Natural killer cell (primary cell): Measurements from ENCODE around the gene ASIC2. TPM values are rescaled to one million over a fixed set of nuclear protein-coding genes. Genes with fewer than 3 reads are reported as not detected.
"Not testable (repeated sequence)": the region's sequence is repeated elsewhere in the genome, so short reads cannot be mapped to it uniquely, and the experiment has no call there.

Source experiments
- ATAC-seq, 3 donors: fragments of 150-1000 bp in 2 of 3; fragments of 200-7000 bp in 1 of 3; cut with Tn5 transposase; 1 replicate in 1 of 3; 2 replicates in 2 of 3; pipeline ENCODE4 v1.10.0; 2021; ENCODE audit warnings: mild to moderate bottlenecking in 2 of 3, moderate library complexity in 2 of 3
- DNase-seq, 2 donors: peaks; one replicate each; pipeline versions ENCODE4 v3.0.0 to v3.0.0-alpha.2; 2013 to 2021; ENCODE audit warnings: mixed read lengths in 1 of 2
- H3K27ac ChIP-seq: one replicate; pipeline ENCODE4 v1.5.1; 2013; ENCODE audit warnings: mild to moderate bottlenecking, low read length
- H3K27me3 ChIP-seq: one replicate; pipeline ENCODE4 v1.6.1; 2013; ENCODE audit warnings: low read length; ENCODE audit not compliant: control insufficient read depth, insufficient read depth
- H3K36me3 ChIP-seq: one replicate; pipeline ENCODE4 v1.6.1; 2013; ENCODE audit warnings: low read length; ENCODE audit not compliant: control insufficient read depth, insufficient read depth
- H3K4me1 ChIP-seq: one replicate; pipeline ENCODE4 v1.6.1; 2013; ENCODE audit warnings: low read length; ENCODE audit not compliant: control insufficient read depth, insufficient read depth
- H3K4me3 ChIP-seq: one replicate; pipeline ENCODE4 v1.5.1; 2013; ENCODE audit warnings: low read length
- H3K9me3 ChIP-seq: one replicate; pipeline ENCODE4 v1.6.1; 2013; ENCODE audit warnings: low read length; ENCODE audit not compliant: control insufficient read depth, insufficient read depth
- H3K27ac Mint-ChIP-seq, 2 donors: one replicate each; pipeline ENCODE4 v1.8.0; 2022; ENCODE audit warnings: mild to moderate bottlenecking in 2 of 2, mixed read lengths in 2 of 2, moderate library complexity in 1 of 2
- H3K27me3 Mint-ChIP-seq, 2 donors: one replicate each; pipeline ENCODE4 v1.8.0; 2022; ENCODE audit warnings: low read depth in 2 of 2, mixed read lengths in 2 of 2
- H3K36me3 Mint-ChIP-seq: one replicate; pipeline ENCODE4 v1.8.0; 2022; ENCODE audit warnings: mixed read lengths
- H3K4me1 Mint-ChIP-seq, 2 donors: one replicate each; pipeline ENCODE4 v1.8.0; 2022; ENCODE audit warnings: mixed read lengths in 2 of 2
- H3K4me3 Mint-ChIP-seq: one replicate; pipeline ENCODE4 v1.8.0; 2022; ENCODE audit warnings: mild to moderate bottlenecking, moderate library complexity, mixed read lengths
- H3K9me3 Mint-ChIP-seq, 2 donors: one replicate each; pipeline ENCODE4 v1.8.0; 2022; ENCODE audit warnings: mixed read lengths in 2 of 2
- CTCF ChIP-seq: fragments of 200-600 bp; IDR thresholded peaks from one replicate; pipeline ENCODE4 v1.8.0; 2022; ENCODE audit warnings: antibody characterized with exemption
- WGBS: methylation state at CpG from one replicate; pipeline ENCODE4 v1.1.7; 2013; ENCODE audit warnings: missing lambda C conversion rate; ENCODE audit not compliant: insufficient coverage; 5-methylcytosine and 5-hydroxymethylcytosine counted together
- intact Hi-C: fragments of 100-400 bp; cut with micrococcal nuclease; formaldehyde crosslinking; loops from one replicate; pipeline ENCODE4 v1.14.2; 2022
- total RNA-seq, 4 donors: library from RNA; stranded (reverse); fragments of 120-200 nt in 1 of 4; gene quantifications; one replicate each; pipeline versions ENCODE4 v1.2.3 to v1.2.4, GENCODE V29; 2013 to 2022

The ASIC2 gene
- total RNA-seq, 3 donors from 2014 or later (not counting 1 experiment from before 2014, with no cell fraction given), result not detected

- H3K9me3 Mint-ChIP-seq, result no peaks in the 10 kb centered on the region
- H3K4me3 ChIP-seq, result no peak overlapping the region
- TF ChIP-seq CTCF, result no peak
- H3K9me3 ChIP-seq, result peaks cover 3% of the 10 kb centered on the region
- DNase-seq, result no peak
- H3K36me3 Mint-ChIP-seq, result no peaks in the 10 kb centered on the region
- WGBS, result 70% methylated on average over 4 of the region's 4 CpGs
- no peak overlapping the region for H3K27ac Mint-ChIP-seq
- H3K27ac ChIP-seq, result no peak overlapping the region
- H3K27me3 ChIP-seq, result no peaks in the 10 kb centered on the region
- H3K4me3 Mint-ChIP-seq, result no peak overlapping the region
- H3K4me1 Mint-ChIP-seq, result no peaks in the 10 kb centered on the region
- H3K36me3 ChIP-seq, result no peaks in the 10 kb centered on the region
- no peak for ATAC-seq
- peaks cover 0 to 6% of the 10 kb centered on the region in 2 donors for H3K27me3 Mint-ChIP-seq
- intact Hi-C loops, result no loop called here
- H3K4me1 ChIP-seq, result no peaks in the 10 kb centered on the region
These were observed 317.0 kb downstream of the ASIC2 start for GRCh38 chr17:32976131-32976530.

GRCh38 chr17:32971171-32971570 lies 321.9 kb downstream of the ASIC2 start:
- no peak for ATAC-seq
- WGBS, result 0% methylated on average over 1 of the region's 1 CpG

GRCh38 chr17:32970281-32970680 lies 322.8 kb downstream of the ASIC2 start:
- ATAC-seq, result no peak
- Histone ChIP-seq H3K36me3 (no peaks in the 10 kb centered on the region), H3K4me1 (no peaks in the 10 kb centered on the region), H3K9me3 (no peaks in the 10 kb centered on the region), H3K27ac (no peak overlapping the region), H3K4me3 (no peak overlapping the region), H3K27me3 (no peaks in the 10 kb centered on the region)
- TF ChIP-seq CTCF, result no peak
- H3K27me3 Mint-ChIP-seq, result peaks cover 21 to 29% of the 10 kb centered on the region in 2 donors
- H3K9me3 Mint-ChIP-seq, result no peaks in the 10 kb centered on the region
- WGBS, result 80% methylated on average over 3 of the region's 3 CpGs
- intact Hi-C loops, result no loop called here
- no peak for DNase-seq
- H3K4me3 Mint-ChIP-seq, result no peak overlapping the region
- no peaks in the 10 kb centered on the region for H3K36me3 Mint-ChIP-seq
- no peak overlapping the region for H3K27ac Mint-ChIP-seq
- H3K4me1 Mint-ChIP-seq, result no peaks in the 10 kb centered on the region

More at GRCh38 chr17:32971171-32971570, 321.9 kb downstream of the ASIC2 start:
- no peaks in the 10 kb centered on the region for H3K4me1 Mint-ChIP-seq
- H3K27ac Mint-ChIP-seq, result no peak overlapping the region
- Histone ChIP-seq H3K9me3 (no peaks in the 10 kb centered on the region), H3K27ac (no peak overlapping the region), H3K4me1 (no peaks in the 10 kb centered on the region), H3K27me3 (no peaks in the 10 kb centered on the region), H3K4me3 (no peak overlapping the region), H3K36me3 (no peaks in the 10 kb centered on the region)
- H3K9me3 Mint-ChIP-seq, result no peaks in the 10 kb centered on the region
- DNase-seq, result no peak
- no peak overlapping the region for H3K4me3 Mint-ChIP-seq
- peaks cover 16 to 21% of the 10 kb centered on the region in 2 donors for H3K27me3 Mint-ChIP-seq
- H3K36me3 Mint-ChIP-seq, result no peaks in the 10 kb centered on the region
- intact Hi-C loops, result no loop called here
- no peak for TF ChIP-seq CTCF

- H3K27ac Mint-ChIP-seq, H3K36me3 ChIP-seq, ATAC-seq, H3K4me3 Mint-ChIP-seq, H3K27ac ChIP-seq, H3K4me1 ChIP-seq, H3K4me1 Mint-ChIP-seq, H3K4me3 ChIP-seq, H3K9me3 Mint-ChIP-seq, H3K36me3 Mint-ChIP-seq, H3K27me3 ChIP-seq, intact Hi-C loops, DNase-seq, H3K9me3 ChIP-seq: not testable (repeated sequence)
- 95% methylated on average over 4 of the region's 4 CpGs for WGBS
- H3K27me3 Mint-ChIP-seq, result peaks cover 21 to 29% of the 10 kb centered on the region in 2 donors
These were observed 323.9 kb downstream of the ASIC2 start for GRCh38 chr17:32969231-32969630.
